GM12801 (cell line): ENCODE results near the gene SYMPK.

ENCODE experiments used
- CTCF ChIP-seq: IDR thresholded peaks from one replicate; pipeline ENCODE4 v1.5.1; 2011; ENCODE audit warnings: control low read depth; ENCODE audit not compliant: insufficient read length; ENCODE audit errors: extremely low read depth

SYMPK gene

GRCh38 chr19:45782162-45782691 lies 80.7 kb downstream of the SYMPK start, which contains the start of gene DMPK:
Gene DMPK, minus strand, starts transcription at chr19:45782490. Its CDS starts 138 bp downstream, at chr19:45782352.
- TF ChIP-seq CTCF: no peak

GRCh38 chr19:45781214-45782161 lies 81.5 kb downstream of the SYMPK start:
- TF ChIP-seq CTCF: no peak

- TF ChIP-seq CTCF: no peak
These were observed 82.3 kb downstream of the SYMPK start for GRCh38 chr19:45780448-45781213.

GRCh38 chr19:45780146-45780447 lies 82.8 kb downstream of the SYMPK start:
- no peak for TF ChIP-seq CTCF

GRCh38 chr19:45779231-45780145 lies 83.5 kb downstream of the SYMPK start:
- no peak for TF ChIP-seq CTCF

- no peak for TF ChIP-seq CTCF
These were observed 84.8 kb downstream of the SYMPK start for GRCh38 chr19:45778010-45778661.
